ENCODE measurements around the gene CD99.

- TF ChIP-seq POLR2A (IDR thresholded peaks at IDR 0.05) (no peak), CTCF (IDR thresholded peaks at IDR 0.05) (no peak)
Measured at GRCh38 chrX:2751291-2751690, 60.2 kb downstream of the CD99 start.
